Hippocampal formation (tissue), 2 donors: Measurements from ENCODE around the gene SHC1.

ENCODE experiments used
- DNase-seq, 2 donors: peaks; one replicate each; lab custom pipeline; 2025; lab: John Stamatoyannopoulos, UW

The SHC1 gene

GRCh38 chr1:155008015-155008941 is 37.7 kb upstream of the SHC1 start:
- DNase-seq, result peak in 1 of 2 donors; percentile 36

DNA sequence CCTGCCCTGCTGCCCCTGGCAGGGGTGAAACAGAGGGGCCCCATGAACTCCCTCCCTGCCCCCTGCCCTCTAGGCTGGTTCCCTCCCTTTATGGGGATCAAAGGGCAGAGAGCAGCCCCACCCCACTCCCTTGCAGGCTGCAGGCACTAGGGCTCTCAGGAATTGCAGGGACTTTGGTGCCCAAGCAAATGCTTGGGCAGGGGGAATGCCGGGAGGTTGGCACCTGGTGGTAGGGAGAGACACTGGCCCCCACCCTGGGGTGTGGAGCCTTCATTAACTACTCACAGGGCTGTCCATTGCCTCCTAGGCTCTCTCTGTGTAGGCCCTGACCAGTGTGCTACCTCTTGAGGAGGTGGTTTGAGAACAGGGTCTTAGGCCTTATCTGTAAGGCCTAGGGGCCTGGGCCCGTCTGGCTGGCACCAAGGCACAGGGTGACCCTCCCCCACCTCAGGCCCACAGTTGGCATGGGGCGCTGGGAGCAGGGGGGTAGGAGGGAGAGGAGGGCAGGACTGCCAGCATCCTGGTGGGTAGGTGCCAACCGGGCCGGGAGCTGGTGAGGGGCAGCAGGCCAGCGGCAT is 36.8 kb upstream of the SHC1 start:
- peak; percentile 21 to 56 for DNase-seq

DNA sequence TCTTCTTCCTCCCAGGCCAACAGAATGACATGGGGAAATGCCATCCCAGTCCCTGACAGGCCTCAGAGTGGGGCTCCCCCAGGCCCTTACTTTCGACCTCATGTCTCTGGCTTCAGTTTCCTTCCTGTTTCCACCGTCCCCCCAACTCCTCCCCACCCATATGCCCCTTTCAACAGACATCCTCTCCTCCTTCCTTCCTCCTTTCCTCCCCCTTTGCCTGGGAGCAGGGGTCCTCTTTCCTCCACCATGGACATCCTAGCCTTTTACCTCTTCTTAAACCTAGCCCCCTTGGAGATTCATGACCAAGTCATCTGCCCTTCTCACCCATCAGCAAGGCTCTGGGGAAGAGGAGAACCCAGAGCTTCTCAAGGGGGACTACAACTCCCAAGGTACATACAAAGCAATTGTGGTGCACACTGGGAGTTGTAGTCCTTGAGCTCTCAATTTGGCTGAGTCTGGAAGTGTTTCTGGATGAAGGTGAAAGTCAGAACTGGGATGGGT is 36.1 kb upstream of the SHC1 start:
- DNase-seq, result peak in 1 of 2 donors; percentile 55

DNA sequence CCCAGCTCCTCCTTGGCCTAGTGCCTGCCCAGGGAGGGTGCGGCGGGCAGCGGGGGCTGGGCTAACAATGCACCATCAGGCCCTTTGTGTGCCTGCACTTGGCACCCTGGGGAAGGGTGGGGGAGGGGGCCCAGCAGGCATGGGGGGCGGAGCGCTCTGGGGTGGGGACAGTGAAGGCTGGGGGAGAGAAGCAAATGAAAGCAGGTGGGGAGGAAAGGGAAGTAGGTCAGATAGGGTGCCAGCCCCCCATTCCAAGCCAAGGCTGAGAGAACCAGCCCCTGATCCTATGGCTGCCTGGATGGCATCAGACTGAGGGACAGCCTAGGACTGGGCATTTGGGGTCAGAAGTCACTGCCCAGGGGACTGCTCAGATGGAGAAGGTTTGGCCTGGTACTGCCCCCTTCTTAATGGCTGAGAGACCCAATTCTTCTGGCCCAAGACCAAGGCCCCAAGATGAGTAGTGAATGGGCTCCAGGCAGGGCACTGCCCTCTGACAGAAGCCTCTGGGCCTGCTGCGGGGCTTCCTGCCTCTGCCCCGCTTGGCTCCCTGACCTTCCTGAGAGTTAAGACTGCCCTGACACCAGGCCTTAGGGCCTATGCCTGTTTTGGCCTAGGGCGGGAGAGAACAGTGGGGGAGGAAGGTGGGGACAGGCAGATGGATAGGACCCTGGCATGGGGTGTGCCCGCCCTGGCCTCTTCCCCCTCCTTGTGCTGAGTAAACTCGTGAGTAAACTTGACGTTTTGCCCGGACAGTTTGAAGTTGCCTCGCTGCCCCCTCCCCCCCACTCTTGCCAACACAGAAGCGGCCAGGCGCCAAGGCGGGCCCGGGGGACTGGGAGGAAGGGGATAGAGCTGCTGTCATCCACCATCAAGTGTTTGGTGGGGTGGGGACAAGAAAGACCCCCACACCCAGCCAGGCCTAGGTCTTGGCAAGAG is 34.8 kb upstream of the SHC1 start:
- peak; percentile 35 to 78 for DNase-seq

DNA sequence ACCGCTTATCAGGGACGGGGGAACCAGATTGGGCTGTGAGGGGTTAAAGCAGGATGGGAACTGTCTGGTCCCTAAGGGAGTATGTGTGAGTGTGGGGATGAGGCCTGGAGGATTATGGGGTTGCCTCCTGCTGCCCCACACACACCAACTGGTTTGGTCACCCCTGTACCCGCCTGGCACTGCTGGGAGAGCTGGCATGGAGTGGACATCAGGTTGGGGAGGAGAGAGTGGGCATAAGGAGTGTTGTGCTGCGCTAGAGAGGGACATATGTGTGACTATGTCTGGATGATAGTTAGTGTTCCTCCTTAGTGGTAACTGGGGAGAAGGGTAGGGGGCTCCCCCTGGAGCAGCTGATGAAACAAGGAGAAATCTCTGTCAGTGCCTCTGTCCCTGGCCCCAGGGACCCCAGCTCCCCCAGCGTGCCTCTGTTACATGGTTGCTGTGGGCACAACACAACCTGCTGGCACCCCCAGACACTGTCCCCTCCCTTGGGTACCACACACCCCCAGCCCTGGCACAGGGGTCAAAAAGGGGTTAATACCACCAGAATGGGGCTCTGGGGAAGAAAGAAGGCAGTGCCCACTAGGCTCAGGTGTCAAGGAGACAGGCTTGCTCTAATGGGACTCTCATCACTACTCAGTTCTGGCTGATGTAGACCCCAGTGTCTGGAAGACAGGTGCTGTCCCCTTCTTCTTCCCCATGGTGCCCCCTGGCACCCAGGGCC is 34.0 kb upstream of the SHC1 start:
- peak in 1 of 2 donors; percentile 58 for DNase-seq

GRCh38 chr1:155003766-155004351 is 33.3 kb upstream of the SHC1 start:
- DNase-seq, result peak in 1 of 2 donors; percentile 67

DNA sequence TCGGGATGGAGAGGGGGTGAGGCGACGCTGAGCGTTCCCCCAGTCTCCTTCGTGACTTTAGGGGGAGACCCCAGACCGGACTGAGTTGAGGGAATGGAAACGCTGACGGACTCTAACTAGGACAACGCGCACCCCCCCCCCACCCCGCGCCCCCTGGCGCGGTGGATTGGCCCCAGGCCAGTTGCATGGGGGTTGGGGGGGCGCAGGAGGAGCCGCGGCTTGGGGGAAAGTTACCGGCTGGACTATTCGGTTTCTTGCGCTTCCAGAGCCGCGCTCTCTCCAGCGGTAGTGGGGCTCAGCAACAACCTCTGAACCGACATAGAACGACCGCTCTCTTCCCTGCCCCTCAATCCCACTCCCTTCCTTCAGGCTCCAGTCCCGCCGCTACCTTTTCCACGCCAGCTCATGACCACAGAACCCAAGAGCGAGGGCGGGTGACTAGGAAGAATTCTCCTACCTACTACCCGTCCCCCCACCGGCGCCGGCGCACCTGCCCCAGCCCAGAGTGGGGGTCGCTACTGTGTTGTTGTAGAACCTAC is 32.7 kb upstream of the SHC1 start:
- DNase-seq, result peak in 1 of 2 donors; percentile 56

DNA sequence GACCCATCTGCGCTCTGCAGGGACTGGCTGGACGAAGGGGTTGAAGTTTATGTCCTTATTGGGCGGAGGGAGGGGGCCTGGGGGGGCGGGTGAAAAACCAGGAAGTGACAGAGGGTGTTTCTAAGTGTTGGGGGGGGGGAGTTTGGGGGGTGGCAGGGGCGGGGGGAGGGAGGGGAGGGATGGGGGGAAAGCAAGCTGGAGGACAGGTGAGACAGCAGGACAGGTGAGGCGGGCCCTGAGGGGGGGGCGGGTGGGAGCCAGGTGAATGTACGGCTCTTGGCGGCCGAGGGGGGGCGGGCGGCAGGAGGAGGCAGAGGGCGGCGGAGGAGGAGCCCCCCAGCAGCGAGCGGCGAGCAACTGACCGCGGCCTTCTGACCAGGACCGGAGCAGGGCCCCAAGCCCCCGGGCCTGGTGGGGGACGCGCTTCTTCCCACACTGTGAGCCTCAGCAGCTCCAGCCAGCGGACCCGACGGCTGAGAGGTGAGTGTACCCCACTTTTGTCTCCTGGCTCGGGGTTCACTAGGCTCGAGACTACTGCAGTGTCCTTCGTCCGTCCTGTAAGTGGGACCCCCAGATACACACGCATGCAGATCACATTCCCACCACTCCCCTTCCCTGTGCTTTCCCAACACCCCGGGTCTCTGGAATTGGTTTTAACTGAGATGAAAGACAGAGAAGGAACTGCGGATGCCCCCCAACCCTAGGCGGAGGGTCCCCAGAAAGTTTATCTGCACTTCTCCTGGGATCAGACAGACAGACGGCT is 32.1 kb upstream of the SHC1 start, which contains the start of gene ZBTB7B:
Gene ZBTB7B (plus strand): TSS at position 339 of the 763 bp plus-strand sequence. CDS start 11,859 bp downstream, outside the sequence.
- no peak for DNase-seq

DNA sequence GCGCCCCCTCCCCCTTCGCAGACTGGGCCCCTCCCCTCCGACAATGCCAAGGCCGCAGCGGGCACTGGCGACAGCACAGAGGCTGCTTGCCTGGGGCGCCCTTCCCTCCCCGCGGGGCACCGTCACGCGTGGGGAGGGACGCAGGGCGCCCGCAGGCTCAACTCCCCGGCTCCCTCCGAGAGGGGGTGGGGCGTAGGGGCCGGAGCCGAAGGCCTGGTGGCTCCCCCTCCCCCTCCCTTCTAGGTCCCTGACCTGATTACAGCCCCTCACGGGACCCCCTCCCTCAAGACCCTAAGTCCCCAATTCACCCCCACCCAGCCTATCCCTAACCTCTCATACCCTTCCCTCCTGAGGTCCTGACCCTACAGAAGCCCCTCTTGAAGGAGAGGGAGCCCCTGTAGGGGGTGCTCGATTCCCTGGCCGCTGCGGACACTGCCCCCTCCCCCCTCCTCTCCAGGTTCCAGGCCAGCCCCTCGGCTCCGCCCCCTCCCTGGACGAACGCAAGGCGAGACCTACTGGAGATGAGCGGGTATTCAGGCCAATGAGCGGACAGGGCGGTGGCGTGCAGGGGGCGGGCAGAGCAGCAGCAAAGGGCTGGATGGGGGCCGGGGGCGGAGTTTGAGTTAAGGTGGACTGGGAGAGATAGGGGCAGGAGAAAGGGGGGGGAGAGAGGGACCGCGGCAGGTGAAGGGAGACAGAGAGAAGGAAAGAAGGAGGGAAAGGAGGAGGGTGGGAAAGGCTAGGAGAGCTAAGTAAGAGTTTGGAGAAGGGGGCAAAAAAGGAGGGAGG is 31.3 kb upstream of the SHC1 start:
- DNase-seq, result peak; percentile 99 to 100

DNA sequence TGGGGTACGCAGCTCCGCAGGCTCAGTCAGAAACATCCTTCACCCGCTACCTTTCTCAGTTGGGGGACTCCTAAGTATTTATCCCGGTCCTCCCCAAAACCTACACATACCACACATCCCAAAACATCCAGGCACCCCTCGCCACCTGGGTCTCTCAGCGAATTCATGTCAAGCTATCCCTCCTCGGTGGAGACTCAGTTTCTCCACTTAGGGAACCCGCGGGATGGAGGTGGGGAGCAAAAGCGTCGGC is 30.8 kb upstream of the SHC1 start:
- DNase-seq, result peak in 1 of 2 donors; percentile 63

DNA sequence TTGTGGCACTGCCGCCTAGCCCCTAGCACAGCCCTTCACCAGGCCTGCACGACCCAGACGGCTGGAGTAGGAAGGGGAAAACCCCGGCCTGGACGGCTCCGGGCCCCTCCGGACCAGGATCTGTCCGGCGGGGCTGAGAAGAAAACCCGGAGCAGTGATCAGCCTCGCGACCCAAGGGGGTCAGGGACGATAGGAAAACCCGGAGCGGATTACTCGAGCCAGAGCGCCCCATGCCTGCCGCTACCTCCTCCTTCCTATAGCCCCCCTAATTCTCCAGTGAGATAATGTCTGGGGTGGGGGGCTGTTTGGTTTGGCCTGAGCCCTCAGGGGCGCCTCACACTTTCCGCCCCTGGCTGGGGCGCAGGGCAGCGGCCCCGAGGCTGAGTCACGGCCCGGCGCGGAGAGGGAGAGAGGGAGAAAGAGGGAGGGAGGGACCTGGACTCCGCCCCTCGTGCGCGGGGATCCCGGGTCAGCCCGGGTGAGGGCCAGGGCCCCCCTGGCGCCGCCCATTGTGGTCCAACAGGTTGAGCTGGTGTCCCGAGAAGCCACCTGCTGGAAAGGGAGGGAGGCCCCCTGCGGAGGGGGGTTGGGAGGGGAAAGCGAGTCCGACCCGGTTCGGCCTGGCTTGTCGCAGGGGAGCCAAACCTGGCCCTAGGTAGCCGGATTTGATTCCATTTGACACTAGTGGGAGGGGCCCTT is 30.3 kb upstream of the SHC1 start:
- DNase-seq, result peak; percentile 83 to 84

- DNase-seq, result no peak
These were observed 29.8 kb upstream of the SHC1 start for GRCh38 chr1:155000411-155000725.

DNA sequence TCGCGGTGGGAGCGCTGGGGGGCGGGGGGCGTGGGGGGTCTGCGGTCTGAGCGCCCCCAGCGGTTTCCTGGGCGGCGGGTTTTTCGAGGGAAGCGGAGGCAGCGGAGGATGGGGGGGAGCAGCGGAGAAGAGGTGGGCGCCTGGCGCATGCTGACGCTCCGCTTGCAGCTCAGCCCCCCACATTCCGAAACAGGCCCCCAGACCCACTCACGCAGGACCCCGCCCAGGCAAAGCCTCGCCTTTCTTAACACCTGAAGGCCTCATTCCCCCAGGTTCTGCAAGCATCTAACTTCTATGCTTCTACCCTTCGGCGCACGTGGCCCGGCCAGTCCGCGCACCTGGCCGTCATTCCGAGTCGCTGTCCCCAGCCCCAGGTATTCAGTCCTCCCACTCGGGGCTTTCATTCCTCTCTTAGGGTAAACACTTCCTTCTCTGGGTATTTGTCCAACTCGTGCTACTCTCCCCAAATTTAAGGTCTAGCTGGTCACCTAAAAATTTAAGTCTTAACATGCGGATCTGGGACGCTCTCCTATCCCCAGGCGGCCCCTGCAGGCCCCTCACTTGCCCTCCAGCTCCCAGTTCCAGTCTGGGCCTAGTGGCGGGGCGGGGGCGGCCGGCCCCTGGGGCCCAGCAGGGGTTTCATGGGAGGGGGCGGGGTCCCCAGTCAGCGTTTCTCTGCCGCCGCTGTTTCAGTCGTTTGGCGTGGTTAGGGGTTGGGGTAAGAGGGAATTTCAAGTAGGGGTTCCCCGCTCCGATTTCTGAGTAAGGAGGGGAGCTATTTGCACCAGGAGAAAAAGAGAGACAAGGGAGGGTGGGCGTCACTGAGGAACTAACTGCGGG is 29.2 kb upstream of the SHC1 start:
- DNase-seq, result no peak

DNA sequence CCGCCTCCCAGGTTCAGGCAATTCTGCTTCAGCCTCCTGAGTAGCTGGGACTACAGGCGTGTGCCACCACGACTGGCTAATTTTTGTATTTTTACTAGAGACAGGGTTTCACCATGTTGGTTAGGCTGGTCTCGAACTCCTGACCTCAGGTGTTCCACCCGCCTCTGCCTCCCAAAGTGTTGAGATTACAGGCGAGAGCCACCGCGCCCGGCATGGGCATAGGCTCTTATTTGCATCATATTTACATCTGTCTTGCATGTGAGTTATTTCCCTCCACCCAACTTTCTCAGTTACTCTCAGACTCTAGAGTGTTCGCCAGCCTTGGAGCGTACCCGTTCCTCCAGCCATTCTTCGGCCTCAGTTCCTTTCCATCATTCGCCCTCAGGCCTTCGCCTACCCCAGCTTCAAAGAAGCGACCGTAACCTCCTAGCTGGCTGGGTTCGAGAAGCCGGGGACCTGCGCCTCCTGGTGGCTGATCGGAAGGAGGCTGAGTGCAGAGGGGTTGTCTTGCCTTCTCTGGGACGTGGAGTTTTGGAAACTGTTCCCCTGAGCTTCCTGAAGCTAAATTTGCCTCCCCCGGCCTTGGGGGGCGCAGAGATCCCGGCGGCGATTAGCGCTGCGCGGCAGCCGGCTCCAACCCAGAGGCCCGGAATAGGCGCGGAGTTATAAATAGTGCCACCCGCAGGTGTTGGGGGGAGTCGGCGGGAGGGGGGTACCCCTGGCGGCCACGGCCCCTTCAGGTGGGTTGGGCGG is 28.4 kb upstream of the SHC1 start:
- peak; percentile 28 to 55 for DNase-seq

GRCh38 chr1:154998201-154998780 is 27.7 kb upstream of the SHC1 start:
- DNase-seq, result no peak

DNA sequence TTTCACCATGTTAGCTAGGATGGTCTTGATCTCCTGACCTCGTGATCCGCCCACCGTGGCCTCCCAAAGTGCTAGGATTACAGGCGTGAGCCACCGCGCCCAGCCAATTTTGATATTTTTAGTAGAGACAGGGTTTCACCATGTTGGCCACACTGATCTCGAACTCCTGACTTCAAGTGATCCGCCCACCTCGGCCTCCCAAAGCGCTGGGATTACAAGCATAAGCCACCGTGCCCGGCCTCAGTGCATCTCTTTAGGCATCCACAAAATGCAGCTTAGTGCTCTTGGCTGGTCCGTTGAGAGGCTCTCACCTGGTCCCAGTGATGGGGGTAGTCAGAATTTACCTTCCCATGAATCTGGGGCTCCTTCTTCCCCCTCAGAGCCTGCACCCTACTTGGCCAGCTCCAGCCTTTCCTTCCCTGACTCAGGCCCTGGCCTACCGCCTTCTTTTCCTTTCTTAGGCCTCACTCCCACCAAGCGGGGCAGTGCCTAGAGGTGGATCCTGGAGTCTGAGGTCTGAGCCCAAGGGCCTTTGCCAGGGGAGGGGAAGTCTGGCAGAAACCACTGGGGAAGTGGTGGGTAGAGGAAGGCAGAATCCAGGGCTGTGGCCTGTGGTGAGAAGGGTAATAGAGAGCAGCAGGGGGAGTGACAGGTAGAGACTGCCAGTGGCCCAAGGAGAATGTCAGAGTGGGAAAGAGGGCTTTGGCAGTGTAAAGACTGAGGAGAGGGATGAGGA is 26.6 kb upstream of the SHC1 start:
- no peak for DNase-seq
